ENCODE measurements around the gene LYST.

LYST gene

GRCh38 chr1:235730007-235730406, 136.7 kb downstream of the LYST start:
- H3K4me3 ChIP-seq (replicated peaks in 1 of 2; ENCODE audit: low read depth in 2 of 2, low read length in 2 of 2): no peak overlapping the region
- no peak for DNase-seq (ENCODE audit: low read depth in 2 of 2)
- TF ChIP-seq CTCF (IDR thresholded peaks at IDR 0.05; ENCODE audit: low read depth, low read length): no peak

- H3K4me3 ChIP-seq (replicated peaks in 1 of 2; ENCODE audit: low read depth in 2 of 2, low read length in 2 of 2): no peak overlapping the region
- no peak for TF ChIP-seq CTCF (IDR thresholded peaks at IDR 0.05; ENCODE audit: low read depth, low read length)
- no peak for DNase-seq (ENCODE audit: low read depth in 2 of 2)
Observed at GRCh38 chr1:235726557-235726956, 140.1 kb downstream of the LYST start.

- peak in 1 of 2 donors; percentile 16 for DNase-seq (ENCODE audit: low read depth in 2 of 2)
- H3K4me3 ChIP-seq (replicated peaks in 1 of 2; ENCODE audit: low read depth in 2 of 2, low read length in 2 of 2): no peak overlapping the region
- TF ChIP-seq CTCF (IDR thresholded peaks at IDR 0.05; ENCODE audit: low read depth, low read length): no peak
Observed at GRCh38 chr1:235725434-235725833, 141.3 kb downstream of the LYST start.

GRCh38 chr1:235724730-235725129, 142.0 kb downstream of the LYST start:
- TF ChIP-seq CTCF (IDR thresholded peaks at IDR 0.05; ENCODE audit: low read depth, low read length): no peak
- DNase-seq (ENCODE audit: low read depth in 2 of 2): no peak
- no peak overlapping the region for H3K4me3 ChIP-seq (replicated peaks in 1 of 2; ENCODE audit: low read depth in 2 of 2, low read length in 2 of 2)

GRCh38 chr1:235722858-235723257, 143.8 kb downstream of the LYST start:
- TF ChIP-seq CTCF (IDR thresholded peaks at IDR 0.05; ENCODE audit: low read depth, low read length): no peak
- DNase-seq (ENCODE audit: low read depth in 2 of 2): no peak
- H3K4me3 ChIP-seq (replicated peaks in 1 of 2; ENCODE audit: low read depth in 2 of 2, low read length in 2 of 2): no peak overlapping the region

GRCh38 chr1:235721982-235722381, 144.7 kb downstream of the LYST start:
- H3K4me3 ChIP-seq (replicated peaks in 1 of 2; ENCODE audit: low read depth in 2 of 2, low read length in 2 of 2): no peak overlapping the region
- no peak for TF ChIP-seq CTCF (IDR thresholded peaks at IDR 0.05; ENCODE audit: low read depth, low read length)

GRCh38 chr1:235720544-235720943, 146.2 kb downstream of the LYST start:
- no peak overlapping the region for H3K4me3 ChIP-seq (replicated peaks in 1 of 2; ENCODE audit: low read depth in 2 of 2, low read length in 2 of 2)
- peak in 1 of 2 donors; percentile 68 for DNase-seq (ENCODE audit: low read depth in 2 of 2)
- TF ChIP-seq CTCF (IDR thresholded peaks at IDR 0.05; ENCODE audit: low read depth, low read length): no peak

More at GRCh38 chr1:235721982-235722381, 144.7 kb downstream of the LYST start:
- DNase-seq (ENCODE audit: low read depth in 2 of 2): no peak
